DMS53 treated with DMSO at 0.1 percent for 48 hours (cell line): ENCODE measurements around the gene NHSL2.

Source experiments
- DNase-seq: peaks from one replicate; lab custom pipeline; 2025; ENCODE audit not compliant: unreplicated experiment; lab: John Stamatoyannopoulos, UW

NHSL2 gene

GRCh38 chrX:72102126-72102525 is 191.5 kb downstream of the NHSL2 start:
- no peak for DNase-seq

DNA sequence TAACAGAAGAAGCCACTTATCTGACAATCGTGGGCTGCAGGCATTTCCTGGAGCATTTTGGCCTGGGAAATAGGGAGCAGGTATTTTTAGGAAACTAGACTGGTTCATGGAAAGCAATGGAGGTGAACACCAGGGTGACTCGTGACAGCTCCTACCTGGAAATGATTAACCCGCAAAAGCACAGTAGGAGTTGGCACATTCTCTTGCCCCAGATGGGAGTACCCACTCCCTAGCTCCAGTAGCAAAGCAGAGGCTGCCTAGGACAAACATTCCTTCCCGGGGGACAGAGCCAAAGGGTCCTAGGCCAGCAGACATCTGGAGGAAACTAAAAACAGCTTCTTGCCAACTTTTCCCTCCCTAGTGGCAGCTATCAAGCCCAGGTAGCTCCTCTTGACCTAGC is 192.1 kb downstream of the NHSL2 start:
- peak; percentile 3 for DNase-seq

DNA sequence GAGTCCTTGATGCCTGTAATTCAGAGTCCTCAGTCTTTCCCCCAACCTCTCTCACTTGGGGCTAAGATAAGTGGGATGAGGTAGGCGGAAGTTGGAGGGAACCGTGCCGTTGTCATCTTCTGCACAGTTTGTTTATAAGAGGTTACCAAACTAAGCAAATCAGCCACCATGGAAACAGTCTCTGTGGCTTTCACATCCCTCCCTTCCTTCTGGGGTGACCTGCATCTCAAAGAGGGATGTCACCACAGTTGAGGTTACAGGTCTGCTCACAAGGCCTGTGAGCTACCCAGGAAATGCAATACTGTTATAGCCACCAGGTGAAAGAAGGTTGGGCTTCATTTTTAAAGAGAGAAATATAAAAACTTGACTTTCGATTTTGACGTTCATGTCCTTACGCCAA is 194.8 kb downstream of the NHSL2 start:
- no peak for DNase-seq

GRCh38 chrX:72107320-72107719 is 196.7 kb downstream of the NHSL2 start:
- no peak for DNase-seq

DNA sequence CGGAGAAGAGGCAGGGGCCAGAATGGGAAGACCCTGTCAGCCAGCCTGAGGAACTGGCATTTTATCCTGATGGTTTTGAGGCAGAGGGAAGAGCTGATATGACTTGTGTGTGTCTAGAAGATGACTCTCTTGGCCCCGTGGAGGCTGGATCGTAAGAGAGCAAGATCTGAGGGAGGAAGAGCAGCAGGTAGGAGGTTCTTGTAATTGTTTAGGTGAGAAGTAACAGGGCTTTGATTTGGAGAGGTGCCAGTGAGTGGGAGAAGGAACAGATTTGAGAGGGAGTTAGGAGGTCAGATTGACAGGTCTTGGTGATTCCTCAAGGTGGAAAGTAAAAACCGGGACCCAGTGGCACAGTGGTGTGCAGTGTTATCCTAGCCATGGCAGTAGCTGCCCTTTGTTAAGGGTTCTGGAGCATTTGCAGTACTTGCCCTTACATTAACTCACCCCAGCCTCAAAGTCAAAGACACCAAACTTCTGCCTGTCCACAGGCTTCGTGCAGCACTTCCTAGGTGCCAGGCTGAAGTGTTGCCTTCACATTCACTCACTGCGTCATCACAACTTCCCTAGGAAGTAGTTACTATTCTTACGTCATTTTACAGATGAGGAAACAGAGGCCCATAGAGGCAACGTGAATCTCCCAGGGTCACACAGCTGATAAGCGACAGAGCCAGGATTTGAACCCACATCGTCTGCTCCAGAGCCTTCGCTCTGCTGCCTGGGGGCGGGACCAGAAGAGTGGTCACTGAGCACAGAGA is 197.4 kb downstream of the NHSL2 start:
- DNase-seq, result no peak

DNA sequence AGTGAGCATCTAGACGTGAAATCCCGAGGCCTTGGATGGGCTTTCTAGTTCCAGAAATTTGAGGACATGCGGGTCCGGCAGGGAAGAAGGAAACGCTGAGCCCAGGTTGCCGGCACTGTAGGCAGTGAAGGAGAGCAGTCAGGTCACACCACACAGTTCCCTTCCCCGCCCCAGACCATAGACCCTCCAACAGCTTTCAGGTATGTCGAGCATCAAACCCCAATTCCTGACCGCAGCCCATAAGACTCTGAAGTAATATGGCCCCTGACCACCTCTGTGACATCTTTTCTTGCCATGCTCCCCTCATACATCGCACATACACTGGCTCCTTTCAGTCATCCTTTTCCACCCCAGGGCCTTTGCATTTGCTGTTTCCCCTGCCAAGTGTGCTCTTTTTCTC is 198.0 kb downstream of the NHSL2 start:
- DNase-seq, result no peak

- DNase-seq, result no peak
Observed at GRCh38 chrX:72110051-72110875, 199.6 kb downstream of the NHSL2 start.

- DNase-seq, result no peak
Observed at GRCh38 chrX:72110876-72111708, 200.4 kb downstream of the NHSL2 start.

GRCh38 chrX:72113461-72113860 is 202.8 kb downstream of the NHSL2 start:
- no peak for DNase-seq

DNA sequence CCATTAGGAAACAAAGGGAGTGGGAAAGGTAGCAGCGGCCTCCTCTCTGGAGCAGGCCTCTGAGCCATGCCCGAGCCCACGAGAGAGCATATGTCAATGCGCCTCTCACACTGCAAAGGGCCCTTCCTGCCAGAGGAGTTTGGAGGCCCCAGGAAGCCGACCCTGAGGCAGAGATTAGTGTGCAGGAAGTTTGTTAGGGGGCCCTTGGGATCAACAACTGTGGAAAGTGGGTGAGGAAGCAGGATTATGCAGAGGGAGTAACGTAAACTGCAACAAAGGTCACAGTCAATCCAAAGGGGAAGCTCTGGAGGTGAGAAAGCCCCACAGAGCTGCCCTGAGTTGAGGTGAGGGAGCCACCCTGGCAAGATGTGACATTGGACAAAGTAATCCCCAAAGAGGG is 203.7 kb downstream of the NHSL2 start:
- DNase-seq, result no peak

DNA sequence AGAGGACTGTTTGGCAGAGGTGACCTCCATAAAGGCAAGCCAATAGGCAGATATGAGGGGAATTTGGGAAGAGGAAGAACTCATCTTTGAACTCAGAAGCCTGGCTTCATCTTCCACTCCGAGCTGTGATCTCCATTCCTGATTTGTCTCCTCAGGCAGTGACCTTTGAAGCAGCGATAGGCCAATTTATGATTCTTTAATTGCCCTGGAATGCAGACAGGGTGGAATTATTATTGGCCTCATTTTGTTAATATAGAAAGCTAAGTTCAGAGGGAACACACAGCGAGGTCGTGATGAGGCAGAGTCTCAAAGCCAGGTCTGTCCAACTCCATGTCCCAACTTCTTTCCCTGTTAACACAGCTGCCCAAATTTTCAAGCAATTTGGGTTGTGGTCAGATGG is 204.2 kb downstream of the NHSL2 start:
- no peak for DNase-seq

DNA sequence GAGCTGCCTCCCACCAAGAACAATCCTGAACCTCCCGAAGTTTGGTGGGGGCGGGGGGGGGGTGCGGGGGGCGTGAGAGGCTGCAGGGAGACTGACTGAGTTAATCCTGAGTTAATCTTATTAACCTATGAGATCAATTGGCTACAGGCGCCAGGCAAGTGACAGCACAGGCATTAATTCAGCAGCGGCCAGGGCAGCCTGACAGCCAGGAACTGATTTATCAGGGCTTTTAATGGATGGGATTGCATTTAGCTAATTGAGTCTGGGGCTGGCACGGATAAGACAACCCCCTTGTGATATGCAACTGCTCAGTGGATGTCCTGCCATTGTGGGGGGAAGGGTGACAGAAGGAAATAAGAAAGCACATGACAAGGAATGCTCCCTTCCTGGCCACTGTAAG is 204.7 kb downstream of the NHSL2 start:
- DNase-seq, result no peak

- DNase-seq, result no peak
Observed at GRCh38 chrX:72117636-72118210, 207.1 kb downstream of the NHSL2 start.

- DNase-seq, result no peak
Observed at GRCh38 chrX:72120837-72121236, 210.2 kb downstream of the NHSL2 start.

DNA sequence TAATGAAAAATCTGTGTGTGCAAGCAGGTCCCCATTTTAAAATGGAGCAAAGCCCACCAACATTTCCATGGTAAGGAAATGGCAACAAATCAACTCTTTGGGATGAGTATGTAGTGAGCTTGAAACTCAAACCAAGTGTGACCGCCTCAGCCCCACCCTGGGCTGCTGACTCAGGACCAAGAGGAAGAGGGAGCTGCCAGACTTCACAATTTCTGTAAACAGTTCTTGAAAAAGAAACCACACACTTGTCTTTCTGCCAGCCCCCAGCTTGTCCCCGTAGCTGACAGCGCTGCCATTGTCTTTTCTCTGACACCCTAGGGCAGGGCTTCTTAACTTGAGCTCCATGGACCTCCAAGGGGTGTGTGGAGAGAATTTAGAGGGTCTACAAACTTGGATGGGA is 210.7 kb downstream of the NHSL2 start:
- DNase-seq, result no peak

- no peak for DNase-seq
Observed at GRCh38 chrX:72122621-72123337, 212.1 kb downstream of the NHSL2 start.

GRCh38 chrX:72123471-72124185 is 213.0 kb downstream of the NHSL2 start:
- no peak for DNase-seq

DNA sequence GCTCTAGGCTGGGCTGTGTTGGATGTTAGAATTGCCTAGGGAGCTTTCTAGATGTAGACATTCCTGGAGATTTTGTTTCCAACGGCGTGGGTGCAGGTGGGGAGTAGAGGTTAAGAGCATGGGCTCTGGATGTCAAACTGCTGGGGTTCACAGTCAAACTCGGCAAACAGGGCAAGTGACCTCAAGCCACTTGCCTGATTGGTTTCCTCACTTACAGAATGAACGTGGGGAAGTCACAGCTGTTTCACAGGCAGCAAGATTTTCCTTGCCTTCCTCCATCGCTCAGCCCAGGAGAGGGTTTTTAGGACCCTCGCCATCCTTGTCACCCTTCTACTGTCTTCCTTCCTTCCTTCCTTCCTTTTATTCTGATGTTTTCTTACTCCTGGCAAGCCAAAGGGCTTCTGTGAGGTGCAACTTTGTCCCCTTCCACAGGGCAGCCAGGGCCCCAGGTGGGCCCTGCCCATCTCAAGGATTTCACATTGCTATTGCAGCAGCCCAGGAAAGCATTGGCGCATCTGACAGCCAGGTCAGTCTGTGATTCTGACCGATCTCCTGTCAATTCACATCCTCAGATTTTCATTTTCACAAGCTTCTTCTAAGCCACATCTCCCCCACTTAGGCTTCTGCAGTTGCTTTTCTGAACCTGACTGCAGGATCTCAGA is 214.0 kb downstream of the NHSL2 start:
- no peak for DNase-seq

GRCh38 chrX:72125331-72126047 is 214.8 kb downstream of the NHSL2 start:
- no peak for DNase-seq
